Umbilical cord (tissue), 2 donors: Measurements from ENCODE around the gene SVIL. TPM values are rescaled to one million over a fixed set of nuclear protein-coding genes. Genes with fewer than 3 reads are reported as not detected.
A peak's percentile ranks its signal among the peaks of the same experiment; 100 is the strongest.

Experiments
- DNase-seq: peaks from one replicate; pipeline ENCODE4 v3.0.0-alpha.2; 2015; ENCODE audit warnings: low spot score
- total RNA-seq: library from RNA; depleted of rRNA; stranded (reverse); fragments of >200 nt; gene quantifications from one replicate; pipeline ENCODE4 v1.2.3, GENCODE V29; 2014; ENCODE audit warnings: low replicate concordance; ENCODE audit not compliant: insufficient read depth

The SVIL gene
- 122 TPM for total RNA-seq

- DNase-seq: peak; percentile 80
Observed at GRCh38 chr10:29634764-29635625, at the start of gene SVIL. Gene SVIL, minus strand, starts transcription at chr10:29634971. Its CDS starts 79,913 bp downstream, at chr10:29555058.

- DNase-seq: no peak
Observed at GRCh38 chr10:29681676-29682448, 47.1 kb upstream of the SVIL start.

GRCh38 chr10:29680091-29680490 is 45.3 kb upstream of the SVIL start:
- DNase-seq: no peak

- no peak for DNase-seq
Observed at GRCh38 chr10:29676732-29677131, 42.0 kb upstream of the SVIL start.

- DNase-seq: no peak
Observed at GRCh38 chr10:29675984-29676383, 41.2 kb upstream of the SVIL start.

GRCh38 chr10:29671968-29672367 is 37.2 kb upstream of the SVIL start:
- DNase-seq: no peak

- no peak for DNase-seq
Observed at GRCh38 chr10:29671228-29671780, 36.5 kb upstream of the SVIL start.

GRCh38 chr10:29670761-29671160 is 36.0 kb upstream of the SVIL start:
- no peak for DNase-seq

- DNase-seq: no peak
Observed at GRCh38 chr10:29669149-29669548, 34.4 kb upstream of the SVIL start.

- no peak for DNase-seq
Observed at GRCh38 chr10:29668628-29669027, 33.9 kb upstream of the SVIL start.

GRCh38 chr10:29667191-29667590 is 32.4 kb upstream of the SVIL start:
- no peak for DNase-seq

GRCh38 chr10:29666201-29666600 is 31.4 kb upstream of the SVIL start:
- no peak for DNase-seq

GRCh38 chr10:29663718-29664117 is 28.9 kb upstream of the SVIL start:
- no peak for DNase-seq

GRCh38 chr10:29658984-29659965 is 24.5 kb upstream of the SVIL start:
- peak; percentile 85 for DNase-seq

GRCh38 chr10:29657719-29658274 is 23.0 kb upstream of the SVIL start:
- no peak for DNase-seq

GRCh38 chr10:29656451-29656992 is 21.8 kb upstream of the SVIL start:
- DNase-seq: no peak

GRCh38 chr10:29652192-29652591 is 17.4 kb upstream of the SVIL start:
- no peak for DNase-seq

- DNase-seq: no peak
Observed at GRCh38 chr10:29651767-29652166, 17.0 kb upstream of the SVIL start.

- no peak for DNase-seq
Observed at GRCh38 chr10:29650552-29650944, 15.8 kb upstream of the SVIL start.
